ENCODE measurements around the gene SORCS2.

- no peak for TF ChIP-seq CTCF (IDR thresholded peaks at IDR 0.05; ENCODE audit: poor library complexity, severe bottlenecking)
- no peak for TF ChIP-seq EZH2 (IDR thresholded peaks at IDR 0.05; ENCODE audit: borderline replicate concordance, insufficient read depth, low read length, poor library complexity, severe bottlenecking)
- no peak for TF ChIP-seq POLR2AphosphoS5 (IDR thresholded peaks at IDR 0.05)
These were observed 161.7 kb downstream of the SORCS2 start for GRCh38 chr4:7353846-7354610.

All from neural cell (in vitro differentiated cells).